SJSA1 (cell line): Measurements from ENCODE around the gene BBS7. TPM values are rescaled to one million over a fixed set of nuclear protein-coding genes. Genes with fewer than 3 reads are reported as not detected.

ENCODE experiments used
- DNase-seq, 2 experiments: peaks; one replicate each; pipeline ENCODE4 v3.0.0-alpha.2; 2015 to 2020; ENCODE audit warnings: low spot score in 2 of 2, low read depth in 1 of 2
- H3K27ac ChIP-seq: fragments of 250-450 bp; sonication (Bioruptor Pico); 2 replicates; pipeline ENCODE4 v1.5.1; 2020; ENCODE audit warnings: mild to moderate bottlenecking, moderate library complexity
- H3K27me3 ChIP-seq: fragments of 250-450 bp; sonication (Bioruptor Pico); replicated peaks from 2 replicates; pipeline ENCODE4 v1.5.1; 2020; ENCODE audit warnings: mild to moderate bottlenecking, moderate library complexity
- H3K36me3 ChIP-seq: fragments of 250-450 bp; sonication (Bioruptor Pico); 2 replicates; pipeline ENCODE4 v1.5.1; 2020; ENCODE audit warnings: mild to moderate bottlenecking
- H3K4me1 ChIP-seq: fragments of 250-450 bp; sonication (Bioruptor Pico); replicated peaks from 2 replicates; pipeline ENCODE4 v1.6.1; 2021; ENCODE audit warnings: mild to moderate bottlenecking
- H3K4me3 ChIP-seq: fragments of 250-450 bp; sonication (Bioruptor Pico); 2 replicates; pipeline ENCODE4 v1.5.1; 2020; ENCODE audit warnings: mild to moderate bottlenecking
- H3K9me3 ChIP-seq: fragments of 250-450 bp; sonication (Bioruptor Pico); replicated peaks from 2 replicates; pipeline ENCODE4 v1.5.1; 2020; ENCODE audit warnings: mild to moderate bottlenecking
- total RNA-seq: library from RNA; depleted of rRNA; stranded (reverse); fragments of >200 nt; shearing (Covaris generic); gene quantifications from 2 replicates; pipeline ENCODE4 v1.2.3, GENCODE V29; 2014

The BBS7 gene
- total RNA-seq, 1 experiment from 2014 or later: 18.8 TPM

DNA sequence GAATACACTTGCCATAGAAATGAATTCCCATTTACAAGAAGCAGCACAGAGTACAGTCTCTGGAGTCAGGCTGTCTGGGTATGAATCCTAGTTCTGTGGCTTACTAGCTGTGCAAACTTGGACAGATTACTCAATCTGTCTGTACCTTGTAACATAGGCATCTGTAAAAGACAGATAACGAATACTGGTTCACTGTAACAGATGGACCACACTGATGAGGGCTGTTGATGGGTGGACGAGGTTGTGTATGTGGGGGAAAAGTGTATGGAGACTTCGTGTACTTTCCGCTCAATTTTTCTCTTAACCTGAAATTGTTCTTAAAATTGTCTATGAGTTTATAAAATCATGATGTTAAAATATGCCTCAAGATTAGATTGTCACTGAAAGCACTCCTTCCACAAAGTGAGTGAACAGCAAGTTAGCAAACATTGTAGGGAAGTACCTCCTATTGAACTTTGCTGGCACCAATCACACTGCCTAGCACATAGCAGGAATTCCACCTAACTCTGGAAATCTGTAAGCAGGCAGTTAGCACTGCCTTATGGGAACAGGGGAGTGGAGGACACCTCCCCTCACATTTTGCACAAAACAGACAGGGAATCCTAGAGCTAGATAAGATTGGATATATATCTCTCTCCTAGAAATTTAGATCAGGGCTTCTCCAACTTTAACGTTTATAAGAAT lies 75.6 kb downstream of the BBS7 start:
- H3K4me3 ChIP-seq: no peak overlapping the region
- H3K4me1 ChIP-seq: peaks cover 56% of the 10 kb centered on the region
- no peaks in the 10 kb centered on the region for H3K36me3 ChIP-seq
- no peaks in the 10 kb centered on the region for H3K9me3 ChIP-seq
- H3K27ac ChIP-seq: no peak overlapping the region
- DNase-seq: no peak
- no peaks in the 10 kb centered on the region for H3K27me3 ChIP-seq

DNA sequence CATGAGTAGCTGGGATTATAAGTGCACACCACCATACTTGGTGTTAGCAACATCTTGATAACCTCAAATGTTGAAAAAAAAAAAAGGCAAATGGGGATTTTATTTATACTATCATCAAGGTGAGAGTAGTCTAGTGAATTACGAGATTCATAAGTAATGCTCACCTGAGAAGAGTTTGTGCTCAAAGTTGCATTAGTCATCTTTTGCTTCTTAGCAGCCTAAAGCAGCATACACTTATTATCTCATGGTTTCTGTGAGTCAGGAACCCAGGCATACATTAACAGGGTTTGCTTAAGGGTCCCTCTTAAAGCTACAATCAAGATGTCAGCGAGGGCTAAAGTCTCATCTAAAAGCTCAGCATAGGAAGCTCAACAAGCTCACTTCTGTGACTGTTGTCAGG lies 77.3 kb downstream of the BBS7 start:
- no peak for DNase-seq
- Histone ChIP-seq H3K4me1 (peaks cover 68% of the 10 kb centered on the region), H3K4me3 (no peak overlapping the region)

DNA sequence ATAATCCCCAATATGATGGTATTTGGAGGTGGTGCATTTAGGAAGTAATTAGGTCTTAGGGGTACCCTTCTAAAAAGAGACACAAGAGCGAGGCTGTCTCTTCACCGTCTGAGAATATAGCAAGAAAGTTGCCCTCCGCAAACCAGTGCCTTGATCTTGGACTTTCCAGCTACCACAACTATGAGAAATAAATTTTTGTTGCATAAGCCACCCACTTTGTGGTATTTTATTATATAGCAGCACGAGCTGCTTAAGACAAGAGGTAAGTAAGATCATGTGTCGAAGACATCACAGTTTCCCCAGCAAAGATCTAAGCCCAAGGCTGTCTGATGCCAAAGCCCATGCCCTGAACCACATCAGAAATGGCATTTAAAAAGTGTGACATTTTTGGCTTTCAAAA lies 78.8 kb downstream of the BBS7 start:
- peak; percentile 57 to 74 for DNase-seq
- Histone ChIP-seq H3K4me1 (peaks cover 71% of the 10 kb centered on the region), H3K9me3 (no peaks in the 10 kb centered on the region), H3K4me3 (no peak overlapping the region), H3K27ac (peak overlapping the region; percentile 65), H3K36me3 (no peaks in the 10 kb centered on the region), H3K27me3 (no peaks in the 10 kb centered on the region)

More for the DNA sequence above, 77.3 kb downstream of the BBS7 start:
- Histone ChIP-seq H3K36me3 (no peaks in the 10 kb centered on the region), H3K27ac (no peak overlapping the region), H3K27me3 (no peaks in the 10 kb centered on the region), H3K9me3 (no peaks in the 10 kb centered on the region)

DNA sequence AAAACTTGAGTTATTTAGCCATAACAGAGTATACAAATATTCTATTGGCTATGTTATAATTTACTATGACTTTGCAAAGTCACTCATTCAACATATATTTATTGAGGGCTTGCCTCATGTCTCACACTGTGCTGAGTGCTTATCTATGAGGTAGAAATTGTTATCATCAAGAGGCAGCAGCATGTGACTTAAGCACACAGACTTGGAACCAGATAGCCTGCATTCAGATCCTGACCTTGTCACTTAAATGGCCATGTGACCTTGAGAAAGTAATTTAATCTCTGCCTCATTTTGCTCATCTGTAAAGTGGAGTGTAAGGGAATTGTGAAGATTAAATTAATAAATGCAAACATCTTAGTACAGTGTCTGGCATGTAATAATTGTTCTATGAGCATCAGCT lies 79.3 kb downstream of the BBS7 start:
- no peaks in the 10 kb centered on the region for H3K9me3 ChIP-seq
- no peaks in the 10 kb centered on the region for H3K27me3 ChIP-seq
- H3K4me3 ChIP-seq: no peak overlapping the region
- DNase-seq: no peak
- no peaks in the 10 kb centered on the region for H3K36me3 ChIP-seq
- peaks cover 71% of the 10 kb centered on the region for H3K4me1 ChIP-seq
- peak overlapping the region; percentile 65 for H3K27ac ChIP-seq

DNA sequence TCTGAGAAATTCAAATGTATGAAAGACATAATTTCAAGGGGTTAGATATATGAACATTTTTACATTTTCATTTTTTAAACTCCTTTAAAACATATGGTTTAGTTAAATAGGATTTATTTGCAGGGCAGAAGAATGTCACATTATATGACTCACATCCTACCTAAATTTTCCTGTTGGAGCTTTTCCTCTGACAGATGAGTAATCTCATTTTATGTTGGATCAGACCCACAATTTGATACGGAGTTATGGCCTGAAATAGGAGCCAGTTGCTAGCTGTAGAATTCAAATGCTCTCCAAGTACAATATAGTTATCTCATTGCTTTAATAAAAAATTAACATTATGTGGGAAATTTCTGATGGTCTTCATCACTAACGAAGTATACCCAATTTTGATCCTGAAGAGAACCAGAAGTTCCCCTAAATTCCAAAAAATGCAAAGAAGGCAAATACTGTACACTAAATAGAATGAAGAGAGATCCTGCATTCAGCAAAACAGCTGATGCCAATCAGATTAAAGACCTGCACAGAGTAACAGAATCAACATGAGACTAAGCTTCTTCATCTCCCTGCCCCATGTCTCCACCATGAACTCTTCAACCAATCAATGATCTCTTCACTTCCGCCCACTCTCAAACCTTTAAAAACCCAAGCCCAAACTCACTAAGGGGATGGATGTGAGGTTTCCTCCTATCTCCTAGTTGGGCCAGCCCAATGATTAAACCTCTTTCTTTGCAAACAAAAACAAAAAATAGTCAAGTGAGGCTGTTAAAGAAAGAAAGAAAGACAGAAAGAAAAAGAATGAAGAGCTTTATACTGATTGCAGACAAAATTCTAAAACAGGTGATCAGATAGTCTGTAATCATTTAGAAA lies 80.1 kb downstream of the BBS7 start:
- Histone ChIP-seq H3K27ac (peak overlapping the region; percentile 65), H3K4me1 (peaks cover 71% of the 10 kb centered on the region), H3K9me3 (no peaks in the 10 kb centered on the region), H3K27me3 (no peaks in the 10 kb centered on the region), H3K4me3 (no peak overlapping the region), H3K36me3 (no peaks in the 10 kb centered on the region)
- peak in 1 of 2 experiments; percentile 60 for DNase-seq

DNA sequence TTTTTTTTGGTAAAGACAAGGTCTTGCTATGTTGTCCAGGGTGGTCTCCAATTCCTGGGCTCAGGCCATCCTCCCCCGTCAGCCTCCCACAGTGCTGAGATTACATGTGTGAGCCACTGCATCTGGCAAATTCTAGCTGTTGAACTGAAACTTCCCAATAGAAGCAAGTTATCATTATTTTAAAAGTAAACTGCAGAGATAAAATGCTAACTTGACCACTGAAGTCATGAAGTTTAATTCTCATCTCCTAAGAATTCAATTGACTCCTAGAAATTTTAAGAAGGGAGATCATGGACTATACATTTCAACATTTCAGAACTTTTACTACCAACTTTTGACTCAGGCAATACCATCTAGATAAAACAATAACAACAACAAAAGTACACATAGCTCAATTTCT lies 80.8 kb downstream of the BBS7 start:
- H3K9me3 ChIP-seq: no peaks in the 10 kb centered on the region; the same call in 1 of the 2 replicates
- DNase-seq: no peak
- H3K27ac ChIP-seq: peak overlapping the region; percentile 65
- H3K4me3 ChIP-seq: no peak overlapping the region
- no peaks in the 10 kb centered on the region for H3K27me3 ChIP-seq
- peaks cover 71% of the 10 kb centered on the region for H3K4me1 ChIP-seq
- no peaks in the 10 kb centered on the region for H3K36me3 ChIP-seq

DNA sequence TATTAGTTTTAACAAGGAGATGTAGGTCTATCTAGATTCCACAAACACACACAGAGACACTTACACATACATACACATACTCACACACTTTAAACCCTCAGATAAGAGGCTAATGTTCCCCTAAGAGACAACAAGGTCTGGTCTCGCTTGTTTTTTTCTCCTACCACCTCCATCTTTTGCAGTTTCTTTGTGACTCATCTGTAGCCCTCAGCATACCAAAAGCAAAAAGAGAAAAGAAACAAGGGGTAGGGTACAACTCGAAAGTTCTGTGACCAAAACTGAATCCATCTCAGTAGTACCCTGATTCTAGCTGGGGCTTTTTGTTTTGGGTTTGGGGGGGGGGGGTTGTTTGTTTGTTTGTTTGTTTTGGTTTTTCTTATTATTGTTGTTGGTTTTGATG lies 81.4 kb downstream of the BBS7 start:
- H3K27ac ChIP-seq: peak overlapping the region; percentile 65
- no peak overlapping the region for H3K4me3 ChIP-seq
- H3K9me3 ChIP-seq: peaks cover under 1% of the 10 kb centered on the region; the same call in 1 of the 2 replicates
- H3K4me1 ChIP-seq: peaks cover 74% of the 10 kb centered on the region
- 0 out of 2 replicates have a peak, but pooled peaks cover under 1% of the 10 kb centered on the region for H3K36me3 ChIP-seq
- no peak for DNase-seq
- H3K27me3 ChIP-seq: no peaks in the 10 kb centered on the region

DNA sequence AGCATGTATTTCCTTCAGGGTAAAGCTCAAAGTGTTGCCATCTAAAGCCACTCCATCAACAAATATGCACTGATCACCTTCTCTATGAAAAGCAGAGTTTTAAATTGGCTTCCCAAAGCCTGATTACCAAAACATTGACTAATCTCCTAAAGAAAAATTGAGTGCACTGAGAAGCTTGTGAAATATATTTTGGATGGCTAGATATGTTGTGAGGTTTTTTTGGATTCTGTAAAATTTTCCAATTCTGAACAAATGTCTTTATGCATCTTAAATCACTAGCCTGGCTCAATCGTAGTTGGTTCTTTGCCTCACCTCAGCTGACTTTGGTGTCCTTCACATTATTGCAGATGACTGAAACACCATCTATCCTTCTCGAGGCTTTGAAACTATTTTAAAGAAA lies 84.1 kb downstream of the BBS7 start:
- H3K36me3 ChIP-seq: 0 out of 2 replicates have a peak, but pooled peaks cover 3% of the 10 kb centered on the region
- H3K4me1 ChIP-seq: peaks cover 67% of the 10 kb centered on the region
- peaks cover 4% of the 10 kb centered on the region; the same call in 1 of the 2 replicates for H3K9me3 ChIP-seq
- DNase-seq: no peak
- no peaks in the 10 kb centered on the region for H3K27me3 ChIP-seq
- no peak overlapping the region for H3K4me3 ChIP-seq
- peak overlapping the region; percentile 99 for H3K27ac ChIP-seq

DNA sequence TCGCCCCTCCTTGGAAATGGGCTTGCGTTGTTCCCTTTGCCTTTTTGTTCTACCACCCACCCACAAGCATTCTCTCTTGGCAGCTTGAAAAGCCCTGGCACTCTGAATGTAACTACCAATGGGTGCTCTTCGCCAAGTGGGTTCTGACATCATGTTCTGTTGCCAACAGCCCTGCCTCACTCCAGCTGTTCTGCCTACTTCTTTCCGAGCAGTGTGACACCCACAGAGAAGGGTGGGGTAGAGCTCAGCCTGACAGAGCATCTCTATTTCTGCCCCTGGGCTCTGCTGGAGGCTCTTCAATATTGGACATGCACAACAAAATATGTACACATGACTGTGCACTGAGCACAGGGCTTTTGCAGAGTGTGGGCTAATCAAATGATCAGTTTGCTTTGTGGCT lies 84.8 kb downstream of the BBS7 start:
- Histone ChIP-seq H3K9me3 (peaks cover 4% of the 10 kb centered on the region; the same call in 1 of the 2 replicates), H3K27me3 (no peaks in the 10 kb centered on the region), H3K27ac (peak overlapping the region; percentile 99), H3K4me1 (peaks cover 60% of the 10 kb centered on the region), H3K4me3 (no peak overlapping the region), H3K36me3 (0 out of 2 replicates have a peak, but pooled peaks cover 3% of the 10 kb centered on the region)
- DNase-seq: peak in 1 of 2 experiments; percentile 60

DNA sequence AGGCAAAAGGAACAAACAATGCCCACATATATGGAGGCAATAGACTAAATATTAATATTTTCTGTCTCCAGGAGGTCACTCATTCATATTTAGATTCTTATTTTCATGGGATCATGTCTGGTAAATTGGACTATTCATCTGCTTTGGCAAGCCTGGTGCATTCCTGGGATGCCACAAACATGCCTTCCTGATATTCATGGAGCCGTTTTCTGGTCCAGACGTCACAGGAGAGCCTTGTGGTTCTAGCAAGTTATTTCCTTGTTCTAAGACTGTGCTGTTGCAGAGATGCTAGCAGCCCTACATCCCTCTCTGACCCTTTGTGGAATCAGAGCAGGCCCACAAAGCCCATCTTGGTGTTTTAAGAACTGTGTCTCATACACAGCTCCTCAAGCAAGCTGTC lies 85.3 kb downstream of the BBS7 start:
- peaks cover 55% of the 10 kb centered on the region for H3K4me1 ChIP-seq
- H3K4me3 ChIP-seq: no peak overlapping the region
- DNase-seq: peak; percentile 88 to 91
- H3K27me3 ChIP-seq: no peaks in the 10 kb centered on the region
- H3K27ac ChIP-seq: peak overlapping the region; percentile 99
- peaks cover 4% of the 10 kb centered on the region; the same call in 1 of the 2 replicates for H3K9me3 ChIP-seq
- 0 out of 2 replicates have a peak, but pooled peaks cover 3% of the 10 kb centered on the region for H3K36me3 ChIP-seq

DNA sequence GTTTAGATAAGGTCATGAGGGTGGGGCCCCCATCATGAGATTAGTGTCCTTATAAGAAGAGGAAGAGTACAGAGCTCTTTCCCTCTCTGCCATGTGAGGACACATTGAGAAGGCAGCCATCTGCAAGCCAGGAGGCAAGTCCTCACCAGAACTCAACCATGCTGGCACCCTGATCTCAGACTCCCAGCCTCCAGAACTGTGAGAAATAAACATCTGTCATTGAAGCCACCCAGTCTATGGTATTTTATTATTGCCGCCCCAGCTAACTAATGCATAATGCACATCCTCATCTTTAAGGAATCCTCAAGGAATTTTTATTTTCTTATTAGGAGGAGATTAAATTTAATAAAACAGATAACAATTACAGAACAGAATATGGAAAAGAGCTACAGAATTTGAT lies 85.9 kb downstream of the BBS7 start:
- H3K9me3 ChIP-seq: peaks cover 4% of the 10 kb centered on the region; the same call in 1 of the 2 replicates
- peak in 1 of 2 experiments; percentile 66 for DNase-seq
- peaks cover 53% of the 10 kb centered on the region for H3K4me1 ChIP-seq
- H3K27me3 ChIP-seq: no peaks in the 10 kb centered on the region
- peak overlapping the region; percentile 99 for H3K27ac ChIP-seq
- 0 out of 2 replicates have a peak, but pooled peaks cover 3% of the 10 kb centered on the region for H3K36me3 ChIP-seq
- no peak overlapping the region for H3K4me3 ChIP-seq

DNA sequence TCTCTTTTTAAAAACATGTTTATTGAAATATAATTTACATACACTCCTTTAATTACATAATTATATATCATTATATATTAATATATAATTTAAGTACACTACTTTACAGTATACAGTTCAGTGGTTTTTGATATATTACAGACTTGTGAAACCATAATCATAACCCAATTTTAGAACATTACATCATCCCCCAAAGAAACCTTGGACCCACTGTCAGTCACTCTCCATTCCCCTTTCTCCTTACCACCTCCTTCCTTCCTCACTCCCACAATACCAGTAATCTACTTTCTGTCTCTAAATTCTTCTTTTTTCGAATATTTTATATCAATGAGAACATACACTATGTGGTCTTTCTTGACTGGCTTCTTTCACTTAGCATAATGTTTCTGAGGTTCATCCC lies 87.1 kb downstream of the BBS7 start:
- Histone ChIP-seq H3K4me3 (no peak overlapping the region), H3K9me3 (peaks cover 4% of the 10 kb centered on the region; the same call in 1 of the 2 replicates), H3K4me1 (peaks cover 46% of the 10 kb centered on the region), H3K27ac (no peak overlapping the region), H3K36me3 (0 out of 2 replicates have a peak, but pooled peaks cover 3% of the 10 kb centered on the region), H3K27me3 (no peaks in the 10 kb centered on the region)
- DNase-seq: no peak

DNA sequence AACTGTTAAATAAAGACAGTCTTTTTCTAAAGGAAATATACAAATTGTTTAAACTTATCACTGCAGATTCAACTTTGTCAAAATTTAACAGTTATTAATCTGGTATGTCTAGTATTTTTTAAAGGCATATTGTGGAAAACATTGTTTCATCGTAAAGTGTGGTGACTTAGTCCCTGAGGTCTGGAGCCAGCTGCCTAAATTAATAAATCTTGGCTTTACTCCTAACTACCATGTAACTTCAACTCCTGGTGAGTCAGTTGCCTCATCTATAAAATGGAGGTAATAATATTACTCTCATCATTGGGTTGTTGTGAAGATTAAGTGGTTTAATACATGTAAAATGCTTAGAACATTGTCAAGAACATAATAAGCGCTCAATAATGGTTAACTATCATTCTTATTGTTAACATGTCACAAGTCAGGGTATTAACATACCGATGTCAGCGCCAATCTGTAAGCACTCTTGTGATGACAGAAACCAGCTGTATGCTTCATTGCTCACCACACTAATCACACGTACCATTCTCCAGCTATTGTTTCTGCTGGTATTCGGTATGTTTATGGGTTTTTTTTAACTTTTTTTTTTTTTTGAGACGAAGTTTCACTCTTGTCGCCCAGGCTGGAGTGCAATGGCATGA lies 91.2 kb downstream of the BBS7 start:
- no peaks in the 10 kb centered on the region for H3K27me3 ChIP-seq
- H3K4me3 ChIP-seq: no peak overlapping the region
- no peak overlapping the region for H3K27ac ChIP-seq
- DNase-seq: peak in 1 of 2 experiments; percentile 32
- peaks cover 4% of the 10 kb centered on the region; the same call in 1 of the 2 replicates for H3K9me3 ChIP-seq
- H3K4me1 ChIP-seq: peaks cover 15% of the 10 kb centered on the region
- 0 out of 2 replicates have a peak, but pooled peaks cover 3% of the 10 kb centered on the region for H3K36me3 ChIP-seq
